Amniotic epithelial cell (primary cell): ENCODE measurements around the gene MISP3.

ENCODE experiments used
- DNase-seq: peaks from one replicate; pipeline ENCODE4 v3.0.0-alpha.2; 2010; ENCODE audit warnings: low read depth

The MISP3 gene

DNA sequence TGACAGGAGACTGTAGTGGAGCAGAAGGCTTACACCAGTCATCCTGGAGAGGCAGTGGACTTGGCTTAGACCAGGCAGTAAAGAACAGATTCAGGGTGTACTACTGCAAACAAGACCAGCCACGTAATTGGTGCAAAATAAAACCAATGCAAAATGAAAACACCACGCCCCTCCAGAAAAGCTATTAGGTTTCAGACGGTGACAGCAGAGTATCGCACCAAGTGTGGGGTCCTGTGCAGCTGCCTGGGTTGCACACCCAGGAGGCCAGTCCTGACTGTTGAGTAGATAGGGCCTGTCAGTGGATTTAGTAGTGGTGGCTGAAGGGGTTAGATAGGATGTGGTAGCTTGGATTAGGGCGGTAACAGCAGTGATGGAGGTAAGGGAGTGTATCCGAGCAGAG, 50.3 kb downstream of the MISP3 start:
- DNase-seq: no peak
